HTERT RPE-1 (cell line): ENCODE results near the gene PRKD1.

Experiments
- in situ Hi-C: fragments of 300-500 bp; cut with MboI; formaldehyde crosslinking; loops from 4 replicates; pipeline ENCODE4 v1.14.3; 2020; ENCODE audit warnings: low sequenced_read_pairs

The PRKD1 gene

GRCh38 chr14:29927376-29928116, at the start of gene PRKD1:
PRKD1 (minus strand) TSS chr14:29927847.
- in situ Hi-C loops: no loop called here

GRCh38 chr14:29971101-29971500, 43.5 kb upstream of the PRKD1 start:
- in situ Hi-C loops: no loop called here

- in situ Hi-C loops: no loop called here
These were observed 27.4 kb upstream of the PRKD1 start for GRCh38 chr14:29955087-29955486.

GRCh38 chr14:29953501-29953900, 25.9 kb upstream of the PRKD1 start:
- in situ Hi-C loops: no loop called here

- in situ Hi-C loops: no loop called here
These were observed 16.4 kb upstream of the PRKD1 start for GRCh38 chr14:29944091-29944490.

DNA sequence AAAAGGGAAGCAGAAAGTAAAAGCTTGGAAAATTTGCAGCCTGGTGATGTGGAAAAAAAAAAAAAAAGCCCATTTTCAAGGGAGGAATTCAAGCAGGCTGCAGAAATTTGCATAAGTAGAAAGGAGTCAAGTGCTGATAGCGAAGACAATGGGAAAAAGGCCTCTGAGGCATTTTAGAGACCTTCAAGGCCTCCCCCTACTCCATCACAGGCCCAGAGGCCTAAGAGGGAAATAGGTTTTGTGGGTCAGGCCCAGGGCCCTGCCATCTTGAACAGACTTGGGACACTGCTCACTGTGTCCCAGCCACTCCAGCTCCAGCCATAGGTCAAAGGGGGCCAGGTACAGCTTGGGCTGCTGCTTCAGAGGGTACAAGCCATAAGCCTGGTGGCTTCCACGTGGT, 13.8 kb upstream of the PRKD1 start:
- in situ Hi-C loops: no loop called here

GRCh38 chr14:29940482-29940881, 12.8 kb upstream of the PRKD1 start:
- in situ Hi-C loops: no loop called here

GRCh38 chr14:29937116-29937515, 9.5 kb upstream of the PRKD1 start:
- in situ Hi-C loops: no loop called here

GRCh38 chr14:29930283-29930682, 2.6 kb upstream of the PRKD1 start:
- in situ Hi-C loops: no loop called here

DNA sequence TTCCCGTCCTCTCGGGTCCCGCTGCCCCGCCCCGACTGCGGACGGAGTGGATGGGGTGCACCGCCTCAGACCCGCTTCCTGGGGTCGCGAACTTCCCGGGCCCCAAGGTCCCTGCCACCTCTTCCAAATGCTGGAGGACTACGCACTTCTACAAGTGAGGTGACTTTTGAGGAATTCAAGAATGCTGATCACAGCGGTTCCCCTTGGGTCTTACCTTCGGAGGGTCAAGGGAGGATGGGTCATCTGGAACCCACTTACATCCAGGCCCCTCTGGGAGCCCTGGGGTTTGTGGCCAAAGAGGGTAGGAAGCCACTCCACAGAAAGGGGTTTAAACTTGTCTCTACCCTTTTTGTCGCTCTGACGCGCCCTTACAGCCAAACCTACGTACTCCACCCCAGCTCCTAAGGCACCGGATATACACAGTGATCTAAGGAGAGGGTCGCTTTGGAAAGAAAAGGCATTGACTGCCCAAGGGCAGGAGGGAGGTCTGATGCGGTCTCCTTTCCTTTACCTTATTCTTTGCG, 532 bp upstream of the PRKD1 start:
- in situ Hi-C loops: no loop called here

DNA sequence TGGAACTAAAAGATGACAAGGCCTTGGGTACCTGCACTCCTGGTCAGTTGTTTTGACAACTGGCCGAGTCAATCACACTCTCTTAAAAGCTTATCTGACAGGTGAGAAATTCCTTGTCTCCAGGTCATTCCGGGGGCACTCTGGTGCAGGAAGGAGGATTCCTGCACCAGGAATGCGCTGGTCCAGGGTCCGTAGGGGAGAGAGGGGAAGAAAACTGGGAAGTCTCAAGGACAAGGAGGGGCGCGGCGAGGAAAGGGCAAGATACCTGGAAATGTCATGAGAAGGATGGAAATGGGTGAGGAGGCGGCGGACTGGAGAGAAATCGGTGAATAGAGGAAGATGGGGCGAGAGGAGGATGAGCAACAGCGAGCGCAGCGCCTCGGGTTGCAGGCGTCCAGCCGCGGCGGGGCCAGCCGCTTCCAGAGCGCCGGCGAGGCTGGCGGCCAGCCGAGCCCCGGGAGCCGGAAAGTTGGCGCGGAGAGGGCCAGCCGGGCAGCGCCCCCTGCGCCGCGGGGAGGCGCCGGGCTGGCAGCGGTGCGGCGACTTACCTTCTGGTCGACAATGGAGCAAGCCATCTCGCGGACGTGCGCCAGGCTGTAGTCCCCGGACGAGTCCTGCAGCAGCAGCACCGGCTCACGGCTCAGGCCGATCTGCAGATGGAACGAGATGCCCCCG, 809 bp downstream of the PRKD1 start:
- in situ Hi-C loops: no loop called here

DNA sequence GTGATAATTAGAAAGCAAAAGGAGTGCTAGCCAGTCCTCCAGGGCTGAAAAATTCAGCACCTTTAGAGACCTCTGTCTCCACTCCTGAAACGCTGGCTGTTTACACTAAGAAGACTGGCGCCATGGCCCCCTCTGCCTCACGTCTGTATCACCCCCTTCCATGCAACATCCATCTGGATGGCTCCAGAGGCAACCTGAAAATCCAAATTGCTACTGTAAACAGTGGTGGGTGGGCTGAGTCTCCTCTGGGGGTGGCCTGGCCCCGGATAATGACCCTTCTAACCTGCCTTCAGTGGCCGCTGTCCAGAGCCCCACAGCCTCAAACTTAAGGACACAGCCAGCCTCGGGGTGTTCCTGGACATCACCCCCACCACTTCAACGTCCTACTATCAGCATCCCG, 1.4 kb downstream of the PRKD1 start:
- in situ Hi-C loops: no loop called here

DNA sequence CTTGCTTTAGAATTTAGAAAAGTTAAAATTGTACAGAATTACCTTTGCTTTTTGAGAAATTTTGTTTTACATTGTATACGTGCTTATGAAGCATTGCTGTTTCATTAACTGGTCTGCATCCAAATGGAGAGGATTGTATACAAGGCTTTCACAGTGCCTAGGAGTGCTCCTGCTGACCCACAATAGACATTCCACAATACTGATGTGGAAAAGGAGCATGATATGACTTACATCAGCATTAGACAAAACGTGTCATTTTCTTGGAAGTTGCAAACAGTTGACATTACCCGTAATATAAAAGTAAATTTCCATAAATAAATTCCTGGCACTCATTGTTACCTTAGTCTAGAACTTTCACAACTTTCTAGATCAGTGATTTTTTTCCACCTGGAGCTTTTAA, 1.9 kb downstream of the PRKD1 start:
- in situ Hi-C loops: no loop called here

DNA sequence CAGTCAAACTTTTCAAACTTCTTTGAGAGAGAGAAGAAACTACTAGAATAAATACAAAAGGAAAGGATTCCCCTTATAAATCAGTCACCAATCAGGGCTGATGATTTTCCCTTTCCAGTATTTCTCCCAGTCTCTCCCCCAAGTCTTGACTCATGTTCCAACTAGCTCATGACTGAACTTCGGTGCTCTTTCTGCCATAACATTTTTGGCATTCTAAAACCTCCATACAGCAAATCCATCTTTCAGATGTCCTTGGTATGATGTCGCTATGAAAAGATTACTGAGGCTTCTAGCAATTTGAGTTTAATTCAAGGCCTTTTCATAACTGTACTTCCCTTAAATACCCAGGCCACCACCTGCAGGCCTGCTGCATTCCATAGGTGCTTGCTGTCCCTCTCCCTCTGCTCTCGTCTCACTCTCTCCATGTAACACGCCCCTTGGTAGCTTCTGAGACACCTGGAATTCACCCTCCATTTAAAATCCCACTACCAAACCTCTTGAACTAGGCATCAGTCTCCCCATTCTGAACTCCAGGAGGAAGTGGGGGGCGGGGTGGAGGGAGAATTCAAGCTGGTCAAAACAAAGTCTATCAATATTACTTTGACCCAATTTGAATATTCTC, 2.4 kb downstream of the PRKD1 start:
- in situ Hi-C loops: no loop called here

- in situ Hi-C loops: no loop called here
These were observed 7.8 kb downstream of the PRKD1 start for GRCh38 chr14:29919845-29920244.

DNA sequence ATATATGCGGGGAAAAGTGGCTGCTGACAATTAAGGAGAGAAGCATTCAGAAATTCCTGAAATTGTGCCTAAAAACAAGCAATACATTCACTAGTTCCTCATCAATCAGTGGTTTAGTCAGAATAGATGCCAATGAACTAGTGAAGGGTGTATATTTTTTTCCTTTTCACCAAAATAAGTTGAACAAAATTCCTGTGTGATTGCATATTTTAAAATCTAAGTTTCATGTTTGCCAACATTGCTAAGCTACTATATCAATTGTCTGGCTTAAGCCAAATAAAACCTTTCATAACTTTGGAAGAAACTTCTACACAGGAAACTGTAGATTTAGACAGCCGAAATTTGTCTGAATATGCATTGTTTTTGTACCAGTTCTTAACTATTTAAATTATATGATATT, 8.7 kb downstream of the PRKD1 start:
- in situ Hi-C loops: no loop called here

- in situ Hi-C loops: no loop called here
These were observed 14.1 kb downstream of the PRKD1 start for GRCh38 chr14:29913566-29913965.

- in situ Hi-C loops: no loop called here
These were observed 15.8 kb downstream of the PRKD1 start for GRCh38 chr14:29911810-29912209.

DNA sequence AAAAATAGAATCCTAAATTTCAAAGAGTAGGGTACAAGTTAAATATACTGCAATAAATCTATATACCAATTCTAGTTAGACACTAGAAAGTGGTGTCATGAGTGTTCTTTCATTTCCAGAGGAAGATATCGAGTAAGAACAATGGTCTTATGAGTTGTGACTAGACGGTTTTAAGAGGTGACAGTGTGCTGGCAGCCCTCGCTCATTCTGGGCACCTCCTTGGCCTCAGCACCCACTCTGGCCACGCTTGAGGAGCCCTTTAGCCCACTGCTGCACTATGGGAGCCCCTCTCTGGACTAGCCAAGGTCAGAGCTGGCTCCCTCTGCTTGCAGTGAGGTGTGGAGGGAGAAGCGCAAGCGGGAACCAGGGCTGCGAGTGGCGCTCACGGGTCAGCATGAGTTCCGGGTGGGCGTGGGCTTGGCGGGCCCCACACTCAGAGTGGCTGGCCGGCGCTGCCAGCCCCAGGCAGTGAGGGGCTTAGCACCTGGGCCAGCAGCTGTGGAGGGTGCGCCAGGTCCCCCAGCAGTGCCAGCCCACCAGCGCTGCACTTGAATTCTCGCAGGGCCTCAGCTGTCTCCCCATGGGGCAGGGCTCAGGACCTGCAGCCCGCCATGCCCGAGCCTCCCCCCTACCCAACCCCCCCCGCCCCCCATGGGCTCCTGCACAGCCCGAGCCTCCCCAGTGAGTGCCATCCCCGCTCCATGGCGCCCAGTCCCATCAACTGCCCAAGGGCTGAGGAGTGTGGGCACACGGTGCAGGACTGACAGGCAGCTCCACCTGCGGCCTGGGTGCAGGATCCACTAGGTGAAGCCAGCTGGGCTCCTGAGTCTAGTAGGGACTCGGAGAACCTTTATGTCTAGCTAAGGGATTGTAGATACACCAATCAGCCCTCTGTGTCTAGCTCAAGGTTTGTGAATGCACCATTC, 18.7 kb downstream of the PRKD1 start:
- in situ Hi-C loops: no loop called here

DNA sequence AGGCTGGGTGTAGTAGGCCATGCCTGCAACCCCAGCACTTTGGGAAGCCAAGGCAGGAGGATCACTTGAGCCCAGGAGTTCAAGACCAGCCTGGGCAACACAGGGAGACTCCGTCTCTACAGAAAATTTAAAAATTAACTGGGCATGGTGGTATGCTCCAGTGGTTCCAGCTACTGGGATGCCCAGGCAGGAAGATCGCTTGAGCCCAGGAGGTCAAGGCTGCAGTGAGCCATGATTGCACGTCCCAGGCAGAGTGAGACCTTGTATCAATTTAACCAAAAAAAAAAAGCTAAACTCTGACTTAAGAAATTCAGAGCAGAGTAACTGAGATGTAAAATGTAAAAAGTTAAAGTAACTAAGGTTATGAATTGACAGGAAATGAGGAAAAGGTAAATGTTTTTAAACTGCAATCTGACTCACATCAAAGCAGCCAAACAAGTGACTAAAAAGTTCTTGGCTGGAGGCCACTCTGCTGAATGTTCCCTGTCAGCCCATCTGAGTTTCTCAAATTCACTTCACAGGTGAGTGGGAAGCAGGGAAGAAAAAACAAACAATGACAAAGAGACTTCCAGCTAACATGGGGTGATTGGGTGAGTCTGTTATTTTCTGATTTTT, 21.3 kb downstream of the PRKD1 start:
- in situ Hi-C loops: no loop called here
